ENCODE results near the gene UCKL1.
"Not testable (repeated sequence)": the region's sequence is repeated elsewhere in the genome, so short reads cannot be mapped to it uniquely, and the experiment has no call there.

Gene UCKL1

GRCh38 chr20:63976980-63977738, 20.9 kb upstream of the UCKL1 start:
- H3K4me3 ChIP-seq (ENCODE audit: low read depth, low read length) = no peak overlapping the region
- no peak for TF ChIP-seq CTCF (IDR thresholded peaks at IDR 0.05; ENCODE audit: low read depth, low read length)

GRCh38 chr20:63976511-63976910, 20.3 kb upstream of the UCKL1 start:
- not testable (repeated sequence) for H3K4me3 ChIP-seq (ENCODE audit: low read depth, low read length)

- no peak for TF ChIP-seq CTCF (IDR thresholded peaks at IDR 0.05; ENCODE audit: low read depth, low read length)
- H3K4me3 ChIP-seq (ENCODE audit: low read depth, low read length) = no peak overlapping the region
These were observed 18.4 kb upstream of the UCKL1 start for GRCh38 chr20:63974402-63975200.

- peak overlapping the region; percentile 37 for H3K4me3 ChIP-seq (ENCODE audit: low read depth, low read length)
- peak; percentile 95 for TF ChIP-seq CTCF (IDR thresholded peaks at IDR 0.05; ENCODE audit: low read depth, low read length)
These were observed 17.6 kb upstream of the UCKL1 start for GRCh38 chr20:63973636-63974401.

- H3K4me3 ChIP-seq (ENCODE audit: low read depth, low read length) = no peak overlapping the region
- TF ChIP-seq CTCF (IDR thresholded peaks at IDR 0.05; ENCODE audit: low read depth, low read length) = no peak
These were observed 16.9 kb upstream of the UCKL1 start for GRCh38 chr20:63973160-63973479.

GRCh38 chr20:63972312-63973159, 16.3 kb upstream of the UCKL1 start:
- TF ChIP-seq CTCF (IDR thresholded peaks at IDR 0.05; ENCODE audit: low read depth, low read length) = no peak
- H3K4me3 ChIP-seq (ENCODE audit: low read depth, low read length) = no peak overlapping the region

GRCh38 chr20:63971960-63972311, 15.7 kb upstream of the UCKL1 start:
- not testable (repeated sequence) for H3K4me3 ChIP-seq (ENCODE audit: low read depth, low read length)
